Measurements from ENCODE around the gene KRT76. TPM values are rescaled to one million over a fixed set of nuclear protein-coding genes. Genes with fewer than 3 reads are reported as not detected.
"Not testable (repeated sequence)": the region's sequence is repeated elsewhere in the genome, so short reads cannot be mapped to it uniquely, and the experiment has no call there.

KRT76 gene
- total and polyA plus RNA-seq, 7 donors, result not detected

GRCh38 chr12:52796839-52797528, 19.8 kb upstream of the KRT76 start:
- Histone ChIP-seq H3K9me3 (no peaks in the 10 kb centered on the region), H3K4me3 (no peak overlapping the region), H3K27ac (no peak overlapping the region), H3K4me1 (no peaks in the 10 kb centered on the region), H3K36me3 (ENCODE audit: insufficient read depth in 1 of 2, low read depth in 1 of 2) (no peaks in the 10 kb centered on the region), H3K27me3 (ENCODE audit: insufficient read depth in 3 of 3, low read length in 2 of 3) (peaks cover 0 to under 1% (median 0%) of the 10 kb centered on the region in 3 donors)
- no peak for ATAC-seq
- no peak for DNase-seq
- no peak for TF ChIP-seq CTCF (IDR thresholded peaks at IDR 0.05)
- intact Hi-C loops (cut with DNase I), result no loop called here
- 74 to 86% (median 75%) methylated on average over 3 of the region's 3 CpGs for WGBS, 3 donors

- 89 to 95% (median 93%) methylated on average over 3 of the region's 3 CpGs for WGBS, 3 donors
- DNase-seq (no peak), ATAC-seq (no peak)
- intact Hi-C loops (cut with DNase I), result no loop called here
- Histone ChIP-seq H3K27ac (no peak overlapping the region), H3K4me3 (no peak overlapping the region), H3K27me3 (ENCODE audit: insufficient read depth in 3 of 3, low read length in 2 of 3) (peaks cover 0 to 6% (median 2%) of the 10 kb centered on the region in 3 donors), H3K9me3 (no peaks in the 10 kb centered on the region), H3K4me1 (no peaks in the 10 kb centered on the region), H3K36me3 (ENCODE audit: insufficient read depth in 1 of 2, low read depth in 1 of 2) (no peaks in the 10 kb centered on the region)
- no peak for TF ChIP-seq CTCF (IDR thresholded peaks at IDR 0.05)
These were observed 19.3 kb upstream of the KRT76 start for GRCh38 chr12:52796429-52796794.

GRCh38 chr12:52795694-52796428, 18.7 kb upstream of the KRT76 start, which contains the start of gene KRT3:
Gene KRT3, minus strand, starts transcription at chr12:52796117. Its CDS starts 75 bp downstream, at chr12:52796042.
- H3K4me1 ChIP-seq, result no peaks in the 10 kb centered on the region
- DNase-seq (no peak), ATAC-seq (no peak)
- no peak for TF ChIP-seq CTCF (IDR thresholded peaks at IDR 0.05)
- H3K36me3 ChIP-seq (ENCODE audit: insufficient read depth in 1 of 2, low read depth in 1 of 2), result no peaks in the 10 kb centered on the region
- H3K27me3 ChIP-seq (ENCODE audit: insufficient read depth in 3 of 3, low read length in 2 of 3), result peaks cover 0 to 11% (median 3%) of the 10 kb centered on the region in 3 donors
- intact Hi-C loops (cut with DNase I), result no loop called here
- no peaks in the 10 kb centered on the region for H3K9me3 ChIP-seq
- H3K27ac ChIP-seq, result no peak within 1 kb of the TSS
- WGBS, 3 donors, result 86 to 87% (median 86%) methylated on average over 16 to 17 of the region's 17 CpGs
- H3K4me3 ChIP-seq, result no peak within 1 kb of the TSS

- H3K27ac ChIP-seq; H3K4me1 ChIP-seq; ATAC-seq; DNase-seq; H3K9me3 ChIP-seq; H3K36me3 ChIP-seq (ENCODE audit: insufficient read depth in 1 of 2, low read depth in 1 of 2); H3K4me3 ChIP-seq; intact Hi-C loops (cut with DNase I): not testable (repeated sequence)
- H3K27me3 ChIP-seq (ENCODE audit: insufficient read depth in 3 of 3, low read length in 2 of 3), result peaks cover 0 to 17% (median 3%) of the 10 kb centered on the region in 3 donors
- WGBS, 3 donors, result 86 to 89% (median 87%) methylated on average over 2 of the region's 2 CpGs
These were observed 18.2 kb upstream of the KRT76 start for GRCh38 chr12:52795332-52795674.

GRCh38 chr12:52794479-52795331, 17.6 kb upstream of the KRT76 start:
- DNase-seq (no peak), ATAC-seq (no peak)
- Histone ChIP-seq H3K27ac (no peak overlapping the region), H3K9me3 (no peaks in the 10 kb centered on the region), H3K27me3 (ENCODE audit: insufficient read depth in 3 of 3, low read length in 2 of 3) (peaks cover 0 to 22% (median 5%) of the 10 kb centered on the region in 3 donors), H3K36me3 (ENCODE audit: insufficient read depth in 1 of 2, low read depth in 1 of 2) (no peaks in the 10 kb centered on the region), H3K4me1 (no peaks in the 10 kb centered on the region), H3K4me3 (no peak overlapping the region)
- TF ChIP-seq CTCF (IDR thresholded peaks at IDR 0.05), result no peak
- intact Hi-C loops (cut with DNase I), result no loop called here
- 80 to 86% (median 86%) methylated on average over 5 of the region's 5 CpGs for WGBS, 3 donors
